Neural progenitor cell (in vitro differentiated cells): Measurements from ENCODE around the gene EPHB1. TPM values are rescaled to one million over a fixed set of nuclear protein-coding genes. Genes with fewer than 3 reads are reported as not detected.
A peak's percentile ranks its signal among the peaks of the same experiment; 100 is the strongest.

Experiments used
- DNase-seq: peaks from one replicate; pipeline ENCODE4 v3.0.0-alpha.2; 2016; ENCODE audit warnings: low spot score
- H2AFZ ChIP-seq: fragments of 200-600 bp; sonication (generic); replicated peaks from 2 replicates; pipeline ENCODE4 v1.6.1; 2016; ENCODE audit warnings: antibody characterized with exemption
- H3F3A ChIP-seq: fragments of 200-600 bp; sonication (generic); 2 replicates; pipeline ENCODE4 v1.6.1; 2016; ENCODE audit warnings: antibody characterized with exemption, low read depth
- H3K27ac ChIP-seq: fragments of 200-600 bp; sonication (generic); 2 replicates; pipeline ENCODE4 v1.5.1; 2016; ENCODE audit warnings: mild to moderate bottlenecking
- H3K27me3 ChIP-seq: fragments of 200-600 bp; sonication (generic); 2 replicates; pipeline ENCODE4 v1.6.1; 2016; ENCODE audit warnings: mild to moderate bottlenecking, moderate library complexity
- H3K36me3 ChIP-seq: fragments of 200-600 bp; sonication (generic); 2 replicates; pipeline ENCODE4 v1.5.1; 2016
- H3K4me1 ChIP-seq: fragments of 200-600 bp; sonication (generic); 2 replicates; pipeline ENCODE4 v1.6.1; 2016; ENCODE audit warnings: mixed run types
- H3K4me2 ChIP-seq: fragments of 200-600 bp; sonication (generic); 2 replicates; pipeline ENCODE4 v1.6.1; 2016
- H3K4me3 ChIP-seq: fragments of 200-600 bp; sonication (generic); 2 replicates; pipeline ENCODE4 v1.5.1; 2016
- H3K79me2 ChIP-seq: fragments of 200-600 bp; sonication (generic); 2 replicates; pipeline ENCODE4 v1.6.1; 2016; ENCODE audit warnings: low read depth
- H3K9ac ChIP-seq: fragments of 200-600 bp; sonication (generic); 2 replicates; pipeline ENCODE4 v1.6.1; 2016
- H3K9me3 ChIP-seq: fragments of 200-600 bp; sonication (generic); 2 replicates; pipeline ENCODE4 v1.5.1; 2016; ENCODE audit warnings: low read depth
- H4K20me1 ChIP-seq: fragments of 200-600 bp; sonication (generic); 2 replicates; pipeline ENCODE4 v1.6.1; 2016; ENCODE audit warnings: low read depth
- H3K27ac Mint-ChIP-seq: 3 replicates; pipeline ENCODE4 v1.8.0; 2021; ENCODE audit warnings: mixed read lengths
- H3K27me3 Mint-ChIP-seq: 2 replicates; pipeline ENCODE4 v1.8.0; 2022; ENCODE audit warnings: low read depth, mild to moderate bottlenecking, inconsistent platforms, moderate library complexity, mixed read lengths; ENCODE audit not compliant: insufficient read depth
- H3K36me3 Mint-ChIP-seq: 3 replicates; pipeline ENCODE4 v1.8.0; 2021; ENCODE audit warnings: mixed read lengths
- H3K4me1 Mint-ChIP-seq: 3 replicates; pipeline ENCODE4 v1.8.0; 2021; ENCODE audit warnings: mixed read lengths
- H3K4me3 Mint-ChIP-seq: 3 replicates; pipeline ENCODE4 v1.8.0; 2021; ENCODE audit warnings: mild to moderate bottlenecking, moderate library complexity, mixed read lengths
- H3K9me3 Mint-ChIP-seq: 3 replicates; pipeline ENCODE4 v1.8.0; 2020; ENCODE audit warnings: mixed read lengths
- CTCF ChIP-seq: fragments of 200-600 bp; sonication (generic); IDR thresholded peaks from 2 replicates; pipeline ENCODE4 v1.5.1; 2017; ENCODE audit warnings: antibody characterized with exemption, mild to moderate bottlenecking
- EZH2 ChIP-seq: fragments of 200-600 bp; sonication (generic); IDR thresholded peaks from 2 replicates; pipeline ENCODE4 v1.6.1; 2017; ENCODE audit warnings: antibody characterized with exemption, mild to moderate bottlenecking, moderate library complexity
- EZH2phosphoT487 ChIP-seq: fragments of 200-600 bp; sonication (generic); IDR thresholded peaks from 2 replicates; pipeline ENCODE4 v1.6.1; 2017; ENCODE audit warnings: antibody characterized with exemption
- total RNA-seq: library from RNA; depleted of rRNA; stranded (reverse); fragments of >200 nt; gene quantifications from 2 replicates; pipeline ENCODE4 v1.2.3, GENCODE V29; 2015; ENCODE audit warnings: low replicate concordance

Gene EPHB1
- total RNA-seq, 1 donor from 2014 or later = 9.1 TPM

GRCh38 chr3:134956844-134957243 lies 161.8 kb downstream of the EPHB1 start:
- Mint-ChIP-seq H3K36me3 (peaks cover 15% of the 10 kb centered on the region), H3K4me1 (peaks cover 59% of the 10 kb centered on the region), H3K9me3 (no peaks in the 10 kb centered on the region), H3K4me3 (no peak overlapping the region), H3K27ac (no peak overlapping the region), H3K27me3 (peaks cover 21% of the 10 kb centered on the region)
- H3K79me2 ChIP-seq = no peaks in the 10 kb centered on the region
- DNase-seq = no peak
- no peaks in the 10 kb centered on the region for H3K9me3 ChIP-seq
- H3K4me1 ChIP-seq = peaks cover 45% of the 10 kb centered on the region
- H3K36me3 ChIP-seq = no peaks in the 10 kb centered on the region
- no peak overlapping the region for H2AFZ ChIP-seq
- no peak overlapping the region for H3K27ac ChIP-seq
- peaks cover 18% of the 10 kb centered on the region for H4K20me1 ChIP-seq
- no peak overlapping the region for H3K9ac ChIP-seq
- no peak overlapping the region for H3K4me3 ChIP-seq
- H3K27me3 ChIP-seq = no peaks in the 10 kb centered on the region
- H3F3A ChIP-seq = peaks cover 22% of the 10 kb centered on the region
- H3K4me2 ChIP-seq = no peak overlapping the region
- TF ChIP-seq CTCF (no peak), EZH2 (no peak), EZH2phosphoT487 (no peak)

DNA sequence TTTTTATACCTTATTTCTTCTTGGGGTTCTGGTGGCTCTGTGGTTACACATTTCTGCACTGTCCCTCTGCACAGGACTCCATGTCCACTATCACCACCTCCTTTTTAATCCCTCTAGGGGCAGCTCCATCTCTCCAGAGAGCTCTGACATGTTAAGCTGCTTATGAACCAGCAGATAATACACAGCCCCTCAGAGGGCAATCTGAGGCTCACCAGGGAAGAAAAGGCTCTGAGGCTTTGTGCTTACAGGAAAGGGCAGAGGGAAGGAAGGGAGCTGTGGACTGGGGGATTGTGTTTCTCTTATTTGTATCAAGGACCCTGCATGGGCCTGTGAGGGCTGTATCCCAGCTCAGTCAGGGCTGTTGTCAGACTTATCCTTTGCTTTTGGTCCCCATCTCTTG lies 164.5 kb downstream of the EPHB1 start:
- Histone ChIP-seq H3K4me3 (no peak overlapping the region), H3F3A (peaks cover 18% of the 10 kb centered on the region), H3K36me3 (no peaks in the 10 kb centered on the region), H3K79me2 (no peaks in the 10 kb centered on the region), H4K20me1 (peaks cover 14% of the 10 kb centered on the region), H3K9ac (no peak overlapping the region), H2AFZ (no peak overlapping the region), H3K9me3 (no peaks in the 10 kb centered on the region), H3K4me1 (peaks cover 26% of the 10 kb centered on the region), H3K4me2 (peak overlapping the region; percentile 58), H3K27me3 (no peaks in the 10 kb centered on the region), H3K27ac (peak overlapping the region; percentile 13)
- H3K4me1 Mint-ChIP-seq = peaks cover 38% of the 10 kb centered on the region
- peaks cover 20% of the 10 kb centered on the region for H3K27me3 Mint-ChIP-seq
- peak; percentile 65 for DNase-seq
- TF ChIP-seq EZH2 = no peak
- no peak for TF ChIP-seq CTCF
- no peak overlapping the region for H3K27ac Mint-ChIP-seq
- H3K36me3 Mint-ChIP-seq = peaks cover 6% of the 10 kb centered on the region
- no peaks in the 10 kb centered on the region for H3K9me3 Mint-ChIP-seq
- H3K4me3 Mint-ChIP-seq = peak overlapping the region; percentile 25

- peaks cover 6% of the 10 kb centered on the region for H3K27me3 Mint-ChIP-seq
- H2AFZ ChIP-seq = no peak overlapping the region
- peaks cover 5% of the 10 kb centered on the region for H3K9me3 Mint-ChIP-seq
- H3K27ac ChIP-seq = no peak overlapping the region
- no peak overlapping the region for H3K27ac Mint-ChIP-seq
- H4K20me1 ChIP-seq = peaks cover 5% of the 10 kb centered on the region
- H3K4me1 Mint-ChIP-seq = peaks cover 19% of the 10 kb centered on the region
- peaks cover 5% of the 10 kb centered on the region for H3K36me3 Mint-ChIP-seq
- H3K4me3 Mint-ChIP-seq = no peak overlapping the region
- H3K9ac ChIP-seq = no peak overlapping the region
- no peaks in the 10 kb centered on the region for H3K9me3 ChIP-seq
- H3K79me2 ChIP-seq = no peaks in the 10 kb centered on the region
- H3K4me1 ChIP-seq = peaks cover 33% of the 10 kb centered on the region
- no peak overlapping the region for H3K4me2 ChIP-seq
- no peak overlapping the region for H3K4me3 ChIP-seq
- TF ChIP-seq CTCF = no peak
- no peak for TF ChIP-seq EZH2phosphoT487
- no peak for TF ChIP-seq EZH2
- H3K36me3 ChIP-seq = no peaks in the 10 kb centered on the region
- DNase-seq = no peak
- H3K27me3 ChIP-seq = no peaks in the 10 kb centered on the region
- H3F3A ChIP-seq = peaks cover 14% of the 10 kb centered on the region
Observed at GRCh38 chr3:134964226-134964625, 169.2 kb downstream of the EPHB1 start.
